Upper lobe of right lung (tissue), 1 donor: ENCODE data around the gene ADRB1. TPM values are rescaled to one million over a fixed set of nuclear protein-coding genes. Genes with fewer than 3 reads are reported as not detected.

Experiments used
- ATAC-seq: fragments of 200-7000 bp; cut with Tn5 transposase; one replicate; pipeline ENCODE4 v1.9.1; 2020; ENCODE audit warnings: mild to moderate bottlenecking, moderate library complexity
- DNase-seq: peaks from one replicate; pipeline ENCODE4 v3.0.0-alpha.2; 2020
- H3K27ac ChIP-seq: fragments of 200-600 bp; one replicate; pipeline ENCODE4 v1.8.0; 2022
- H3K27me3 ChIP-seq: fragments of 200-600 bp; one replicate; pipeline ENCODE4 v1.8.0; 2022; ENCODE audit warnings: mild to moderate bottlenecking
- H3K36me3 ChIP-seq: fragments of 200-600 bp; one replicate; pipeline ENCODE4 v1.8.0; 2022
- H3K4me1 ChIP-seq: fragments of 200-600 bp; one replicate; pipeline ENCODE4 v1.8.0; 2022
- H3K4me3 ChIP-seq: fragments of 200-600 bp; one replicate; pipeline ENCODE4 v1.8.0; 2022; ENCODE audit warnings: mild to moderate bottlenecking
- H3K9me3 ChIP-seq: fragments of 200-600 bp; one replicate; pipeline ENCODE4 v1.8.0; 2022
- intact Hi-C: fragments of 100-400 bp; cut with DNase I; formaldehyde crosslinking; loops from one replicate; pipeline ENCODE4 v1.11.0; 2022
- total RNA-seq: library from RNA; stranded (reverse); fragmentation: NEBNext Ultra II Directional; extraction: Animal tissue kit (Norgen Biotek cat#: 25700); gene quantifications from one replicate; pipeline ENCODE4 v1.2.1, GENCODE V29; 2021
- TF ChIP-seq, protein P1 (sequence below): fragments of 200-600 bp; IDR thresholded peaks from one replicate; pipeline ENCODE4 v1.8.0; 2022; ENCODE audit warnings: antibody characterized with exemption
- donor health status: DM: no; HTN: yes; CAD: no; lungs with severe emphysema.

ADRB1 gene
- total RNA-seq, 1 donor from 2014 or later: 18.6 TPM

DNA sequence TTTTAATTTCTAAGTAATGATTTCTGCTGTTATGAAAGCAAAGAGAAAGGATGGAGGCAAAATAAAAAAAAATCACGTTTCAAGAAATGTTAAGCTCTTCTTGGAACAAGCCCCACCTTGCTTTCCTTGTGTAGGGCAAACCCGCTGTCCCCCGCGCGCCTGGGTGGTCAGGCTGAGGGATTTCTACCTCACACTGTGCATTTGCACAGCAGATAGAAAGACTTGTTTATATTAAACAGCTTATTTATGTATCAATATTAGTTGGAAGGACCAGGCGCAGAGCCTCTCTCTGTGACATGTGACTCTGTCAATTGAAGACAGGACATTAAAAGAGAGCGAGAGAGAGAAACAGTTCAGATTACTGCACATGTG, 2.4 kb downstream of the ADRB1 start:
- Histone ChIP-seq H3K36me3 (no peaks in the 10 kb centered on the region), H3K4me3 (peak overlapping the region; percentile 55), H3K4me1 (no peaks in the 10 kb centered on the region), H3K9me3 (no peaks in the 10 kb centered on the region), H3K27me3 (peaks cover 19% of the 10 kb centered on the region), H3K27ac (peak overlapping the region; percentile 66)
- intact Hi-C loops: no loop called here
- no peak for DNase-seq
- ATAC-seq: no peak
- TF ChIP-seq, protein P1, sequence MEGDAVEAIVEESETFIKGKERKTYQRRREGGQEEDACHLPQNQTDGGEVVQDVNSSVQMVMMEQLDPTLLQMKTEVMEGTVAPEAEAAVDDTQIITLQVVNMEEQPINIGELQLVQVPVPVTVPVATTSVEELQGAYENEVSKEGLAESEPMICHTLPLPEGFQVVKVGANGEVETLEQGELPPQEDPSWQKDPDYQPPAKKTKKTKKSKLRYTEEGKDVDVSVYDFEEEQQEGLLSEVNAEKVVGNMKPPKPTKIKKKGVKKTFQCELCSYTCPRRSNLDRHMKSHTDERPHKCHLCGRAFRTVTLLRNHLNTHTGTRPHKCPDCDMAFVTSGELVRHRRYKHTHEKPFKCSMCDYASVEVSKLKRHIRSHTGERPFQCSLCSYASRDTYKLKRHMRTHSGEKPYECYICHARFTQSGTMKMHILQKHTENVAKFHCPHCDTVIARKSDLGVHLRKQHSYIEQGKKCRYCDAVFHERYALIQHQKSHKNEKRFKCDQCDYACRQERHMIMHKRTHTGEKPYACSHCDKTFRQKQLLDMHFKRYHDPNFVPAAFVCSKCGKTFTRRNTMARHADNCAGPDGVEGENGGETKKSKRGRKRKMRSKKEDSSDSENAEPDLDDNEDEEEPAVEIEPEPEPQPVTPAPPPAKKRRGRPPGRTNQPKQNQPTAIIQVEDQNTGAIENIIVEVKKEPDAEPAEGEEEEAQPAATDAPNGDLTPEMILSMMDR: no peak

DNA sequence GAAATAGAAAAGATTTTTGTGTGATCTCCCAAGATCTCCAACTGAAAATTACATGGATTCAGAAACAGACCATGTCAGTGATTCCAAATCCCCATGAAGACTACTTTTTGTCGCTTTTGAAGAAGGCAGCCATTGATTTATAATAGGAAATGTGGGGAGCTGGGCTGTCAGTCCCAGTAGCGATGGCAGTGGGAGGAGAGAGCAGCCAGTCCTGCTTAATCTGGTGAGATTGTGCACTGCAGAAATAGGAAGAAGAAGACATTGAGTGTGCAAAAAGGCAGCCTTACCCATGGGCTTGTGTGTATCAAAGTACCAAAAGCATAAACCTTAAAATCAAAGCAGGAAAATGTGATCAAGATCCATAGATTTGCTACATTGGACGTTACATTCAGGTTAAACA, 4.8 kb downstream of the ADRB1 start:
- Histone ChIP-seq H3K4me3 (peak overlapping the region; percentile 55), H3K36me3 (no peaks in the 10 kb centered on the region), H3K9me3 (no peaks in the 10 kb centered on the region), H3K4me1 (no peaks in the 10 kb centered on the region), H3K27ac (no peak overlapping the region), H3K27me3 (peaks cover 12% of the 10 kb centered on the region)
- no peak for ATAC-seq
- TF ChIP-seq, protein P1: no peak
- DNase-seq: no peak
- intact Hi-C loops: no loop called here

DNA sequence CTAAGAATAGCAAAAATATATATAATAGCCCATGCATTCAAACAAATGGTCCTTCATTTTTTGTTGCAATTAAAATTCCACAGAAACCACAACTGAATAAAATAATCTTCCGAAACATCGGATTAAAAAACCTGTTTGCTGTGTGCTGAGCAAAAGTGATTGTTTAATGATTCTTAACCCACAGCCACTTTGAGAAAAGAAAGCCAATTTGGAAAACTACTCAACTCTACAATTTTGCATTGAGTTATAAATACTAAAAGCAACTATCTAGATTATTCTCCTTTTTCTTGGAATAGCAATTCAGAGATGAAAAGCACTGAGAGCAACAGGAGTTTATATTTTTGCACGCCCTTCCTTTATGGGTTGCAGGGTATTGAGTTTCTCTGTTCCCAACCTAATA, 8.0 kb downstream of the ADRB1 start:
- ATAC-seq: no peak
- intact Hi-C loops: no loop called here
- H3K27ac ChIP-seq: no peak overlapping the region

DNA sequence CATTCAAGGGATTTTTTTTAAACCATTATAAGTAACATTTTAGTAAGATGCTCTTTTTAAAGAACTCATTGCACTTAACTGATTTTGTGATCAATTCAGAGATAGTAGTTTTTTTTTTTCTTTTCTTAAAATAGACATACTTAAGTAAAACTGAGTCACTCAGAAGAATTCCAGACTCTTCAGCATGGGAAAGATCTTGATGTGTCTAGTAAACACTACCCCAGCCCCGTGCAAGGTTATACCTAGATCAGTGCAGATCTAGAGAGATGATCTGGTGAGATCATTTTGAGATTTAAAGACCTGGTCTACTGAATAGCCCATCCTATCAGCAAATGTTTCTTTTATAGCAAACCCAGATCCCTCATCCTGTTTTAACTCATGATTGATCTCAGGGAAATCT, 8.6 kb downstream of the ADRB1 start:
- Histone ChIP-seq H3K27me3 (no peaks in the 10 kb centered on the region), H3K27ac (no peak overlapping the region), H3K36me3 (no peaks in the 10 kb centered on the region), H3K4me1 (no peaks in the 10 kb centered on the region), H3K9me3 (no peaks in the 10 kb centered on the region), H3K4me3 (no peak overlapping the region)
- intact Hi-C loops: no loop called here
- DNase-seq (no peak), ATAC-seq (no peak)
- TF ChIP-seq, protein P1: no peak

More for the DNA sequence above, 8.0 kb downstream of the ADRB1 start:
- Histone ChIP-seq H3K4me3 (no peak overlapping the region), H3K4me1 (no peaks in the 10 kb centered on the region), H3K27me3 (no peaks in the 10 kb centered on the region), H3K9me3 (no peaks in the 10 kb centered on the region), H3K36me3 (no peaks in the 10 kb centered on the region)
- no peak for DNase-seq
- TF ChIP-seq, protein P1: no peak

DNA sequence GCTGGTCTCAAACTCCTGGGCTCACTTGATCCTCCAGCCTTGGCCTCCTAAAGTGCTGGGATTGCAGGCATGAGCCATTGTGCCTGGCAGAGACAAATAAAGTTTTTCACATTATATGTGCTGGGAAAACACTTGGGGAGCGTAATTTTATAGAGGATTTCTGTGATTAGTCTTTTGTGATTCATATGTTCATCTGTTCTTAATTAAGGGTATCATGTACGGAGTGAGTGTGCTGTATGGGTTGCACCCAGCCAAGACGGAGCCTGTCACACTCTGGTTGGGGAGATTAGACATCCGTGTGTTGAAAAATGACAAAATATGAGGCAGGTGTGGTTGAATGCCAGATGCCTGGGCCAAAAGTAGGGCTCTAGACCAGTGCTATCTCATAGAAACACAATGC, 10.3 kb downstream of the ADRB1 start:
- H3K36me3 ChIP-seq: no peaks in the 10 kb centered on the region
- ATAC-seq (no peak), DNase-seq (no peak)
- intact Hi-C loops: no loop called here
- no peak overlapping the region for H3K27ac ChIP-seq
- no peaks in the 10 kb centered on the region for H3K27me3 ChIP-seq
- H3K4me3 ChIP-seq: no peak overlapping the region
- peaks cover 5% of the 10 kb centered on the region for H3K4me1 ChIP-seq
- H3K9me3 ChIP-seq: no peaks in the 10 kb centered on the region
- TF ChIP-seq, protein P1: no peak

DNA sequence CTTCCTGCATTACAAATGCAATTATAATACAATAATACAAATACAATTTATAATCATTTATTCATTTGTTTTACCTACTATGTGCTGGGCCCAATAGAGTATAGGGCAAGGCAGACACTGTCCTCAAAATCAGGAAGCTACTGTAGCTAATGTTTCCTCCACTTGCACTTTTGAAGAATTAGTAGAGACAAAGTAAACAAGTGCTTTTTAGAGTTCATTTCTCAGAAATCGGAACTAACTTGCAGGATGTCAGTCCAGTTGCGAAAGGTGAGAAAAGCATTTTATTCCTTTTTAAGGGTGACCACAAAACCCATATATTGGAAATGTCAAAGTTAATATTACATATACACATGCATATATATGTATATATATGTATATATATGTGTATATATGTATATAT, 14.2 kb downstream of the ADRB1 start:
- no peaks in the 10 kb centered on the region for H3K27me3 ChIP-seq
- ATAC-seq: peak; percentile 67
- H3K27ac ChIP-seq: no peak overlapping the region
- H3K4me3 ChIP-seq: no peak overlapping the region
- TF ChIP-seq, protein P1: no peak
- no peaks in the 10 kb centered on the region for H3K9me3 ChIP-seq
- no peak for DNase-seq
- peaks cover 5% of the 10 kb centered on the region for H3K4me1 ChIP-seq
- intact Hi-C loops: no loop called here
- H3K36me3 ChIP-seq: no peaks in the 10 kb centered on the region
